ENCODE results near the gene ZNF319. TPM values are rescaled to one million over a fixed set of nuclear protein-coding genes. Genes with fewer than 3 reads are reported as not detected.

Gene ZNF319
- total RNA-seq, 1 experiment from 2014 or later = 5.5 TPM

GRCh38 chr16:58036943-58037342, 36.5 kb upstream of the ZNF319 start (continued):
- TF ChIP-seq, protein P1, sequence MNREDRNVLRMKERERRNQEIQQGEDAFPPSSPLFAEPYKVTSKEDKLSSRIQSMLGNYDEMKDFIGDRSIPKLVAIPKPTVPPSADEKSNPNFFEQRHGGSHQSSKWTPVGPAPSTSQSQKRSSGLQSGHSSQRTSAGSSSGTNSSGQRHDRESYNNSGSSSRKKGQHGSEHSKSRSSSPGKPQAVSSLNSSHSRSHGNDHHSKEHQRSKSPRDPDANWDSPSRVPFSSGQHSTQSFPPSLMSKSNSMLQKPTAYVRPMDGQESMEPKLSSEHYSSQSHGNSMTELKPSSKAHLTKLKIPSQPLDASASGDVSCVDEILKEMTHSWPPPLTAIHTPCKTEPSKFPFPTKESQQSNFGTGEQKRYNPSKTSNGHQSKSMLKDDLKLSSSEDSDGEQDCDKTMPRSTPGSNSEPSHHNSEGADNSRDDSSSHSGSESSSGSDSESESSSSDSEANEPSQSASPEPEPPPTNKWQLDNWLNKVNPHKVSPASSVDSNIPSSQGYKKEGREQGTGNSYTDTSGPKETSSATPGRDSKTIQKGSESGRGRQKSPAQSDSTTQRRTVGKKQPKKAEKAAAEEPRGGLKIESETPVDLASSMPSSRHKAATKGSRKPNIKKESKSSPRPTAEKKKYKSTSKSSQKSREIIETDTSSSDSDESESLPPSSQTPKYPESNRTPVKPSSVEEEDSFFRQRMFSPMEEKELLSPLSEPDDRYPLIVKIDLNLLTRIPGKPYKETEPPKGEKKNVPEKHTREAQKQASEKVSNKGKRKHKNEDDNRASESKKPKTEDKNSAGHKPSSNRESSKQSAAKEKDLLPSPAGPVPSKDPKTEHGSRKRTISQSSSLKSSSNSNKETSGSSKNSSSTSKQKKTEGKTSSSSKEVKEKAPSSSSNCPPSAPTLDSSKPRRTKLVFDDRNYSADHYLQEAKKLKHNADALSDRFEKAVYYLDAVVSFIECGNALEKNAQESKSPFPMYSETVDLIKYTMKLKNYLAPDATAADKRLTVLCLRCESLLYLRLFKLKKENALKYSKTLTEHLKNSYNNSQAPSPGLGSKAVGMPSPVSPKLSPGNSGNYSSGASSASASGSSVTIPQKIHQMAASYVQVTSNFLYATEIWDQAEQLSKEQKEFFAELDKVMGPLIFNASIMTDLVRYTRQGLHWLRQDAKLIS (CRISPR knock-in tag; IDR thresholded peaks at IDR 0.05; ENCODE audit: borderline replicate concordance) = no peak
- TF ChIP-seq SMAD4 (CRISPR knock-in tag; IDR thresholded peaks at IDR 0.05) (no peak), CBFB (CRISPR knock-in tag; IDR thresholded peaks at IDR 0.05; ENCODE audit: low read depth) (no peak), ZNF423 (CRISPR knock-in tag; IDR thresholded peaks at IDR 0.05) (no peak)
- TF ChIP-seq, protein P2, sequence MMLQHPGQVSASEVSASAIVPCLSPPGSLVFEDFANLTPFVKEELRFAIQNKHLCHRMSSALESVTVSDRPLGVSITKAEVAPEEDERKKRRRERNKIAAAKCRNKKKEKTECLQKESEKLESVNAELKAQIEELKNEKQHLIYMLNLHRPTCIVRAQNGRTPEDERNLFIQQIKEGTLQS (CRISPR knock-in tag; conservative IDR thresholded peaks at IDR 0.05) = no peak

DNA sequence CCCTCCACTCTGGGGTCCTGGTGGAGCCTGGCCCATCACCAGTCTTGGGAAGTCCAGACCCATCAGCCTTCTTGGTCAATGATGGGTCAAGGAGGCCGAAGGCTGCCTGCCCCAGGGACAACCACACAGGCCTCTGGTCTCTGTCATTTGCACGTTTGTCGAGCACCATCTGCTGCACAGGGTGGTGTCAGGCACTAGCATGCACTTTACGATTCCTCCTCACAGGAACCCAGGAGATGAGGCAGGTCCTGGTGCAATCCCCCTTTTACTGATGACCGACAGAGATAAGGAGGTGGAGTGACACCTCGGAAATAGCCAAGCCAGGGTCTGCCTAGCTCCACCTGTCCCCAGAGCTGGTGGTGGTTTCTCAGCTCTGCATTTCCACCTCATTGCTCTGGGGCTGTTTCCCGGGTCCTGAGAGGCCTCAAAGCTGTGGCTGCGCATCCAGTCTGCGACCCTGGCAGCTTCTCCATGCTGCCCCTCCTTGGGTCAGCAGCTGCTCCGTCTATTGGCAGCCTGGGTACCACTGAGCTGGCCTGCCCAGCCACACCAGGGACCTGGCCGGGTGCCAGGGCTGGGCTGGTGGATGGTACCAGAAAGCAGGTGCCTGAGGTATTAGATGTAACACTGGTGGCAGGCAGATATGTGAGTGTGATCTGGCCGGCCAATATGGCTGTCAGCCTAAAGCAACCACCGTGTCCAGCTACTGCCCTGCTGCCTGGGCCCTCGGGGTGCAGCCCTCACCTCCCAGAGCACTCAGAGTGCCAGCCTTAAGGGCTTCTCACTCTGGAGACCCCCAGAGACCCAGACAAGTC, 35.1 kb upstream of the ZNF319 start:
- ChIA-PET CTCF (interaction anchor here (0.6 to 2.5 kb wide), 6 partner anchors 17 to 188 kb away, joined by 3 to 24 read pairs (median 4); partner anchors contain the start of gene CFAP20), POLR2A (no interaction called here)
- no peak overlapping the region for H3K4me3 Mint-ChIP-seq
- ATAC-seq (no peak), DNase-seq (ENCODE audit: low spot score) (no peak)
- H3K9me3 Mint-ChIP-seq = no peaks in the 10 kb centered on the region
- no peaks in the 10 kb centered on the region for H3K27me3 Mint-ChIP-seq (ENCODE audit: low read depth)
- peaks cover 14% of the 10 kb centered on the region for H3K4me1 Mint-ChIP-seq
- no peak overlapping the region for H3K27ac Mint-ChIP-seq
- peaks cover 33% of the 10 kb centered on the region for H3K36me3 Mint-ChIP-seq
- TF ChIP-seq CTCF (IDR thresholded peaks at IDR 0.05) = no peak
- TF ChIP-seq ZNF219 (CRISPR knock-in tag; IDR thresholded peaks at IDR 0.05; ENCODE audit: borderline replicate concordance) = no peak
- no peak for TF ChIP-seq ATF2 (CRISPR knock-in tag; IDR thresholded peaks at IDR 0.05; ENCODE audit: borderline replicate concordance, low read depth)
- no peak for TF ChIP-seq RELA (CRISPR knock-in tag; IDR thresholded peaks at IDR 0.05; ENCODE audit: borderline replicate concordance)
- TF ChIP-seq NFE2L1 (CRISPR knock-in tag; IDR thresholded peaks at IDR 0.05) = no peak
- no peak for TF ChIP-seq ELF4 (CRISPR knock-in tag; IDR thresholded peaks at IDR 0.05; ENCODE audit: low read depth)
- TF ChIP-seq FOXP1 (CRISPR knock-in tag; IDR thresholded peaks at IDR 0.05; ENCODE audit: borderline replicate concordance) = no peak
- no peak for TF ChIP-seq HMGXB4 (CRISPR knock-in tag; IDR thresholded peaks at IDR 0.05)
- TF ChIP-seq TP53 (CRISPR knock-in tag; IDR thresholded peaks at IDR 0.05) = no peak
- TF ChIP-seq, protein P3, sequence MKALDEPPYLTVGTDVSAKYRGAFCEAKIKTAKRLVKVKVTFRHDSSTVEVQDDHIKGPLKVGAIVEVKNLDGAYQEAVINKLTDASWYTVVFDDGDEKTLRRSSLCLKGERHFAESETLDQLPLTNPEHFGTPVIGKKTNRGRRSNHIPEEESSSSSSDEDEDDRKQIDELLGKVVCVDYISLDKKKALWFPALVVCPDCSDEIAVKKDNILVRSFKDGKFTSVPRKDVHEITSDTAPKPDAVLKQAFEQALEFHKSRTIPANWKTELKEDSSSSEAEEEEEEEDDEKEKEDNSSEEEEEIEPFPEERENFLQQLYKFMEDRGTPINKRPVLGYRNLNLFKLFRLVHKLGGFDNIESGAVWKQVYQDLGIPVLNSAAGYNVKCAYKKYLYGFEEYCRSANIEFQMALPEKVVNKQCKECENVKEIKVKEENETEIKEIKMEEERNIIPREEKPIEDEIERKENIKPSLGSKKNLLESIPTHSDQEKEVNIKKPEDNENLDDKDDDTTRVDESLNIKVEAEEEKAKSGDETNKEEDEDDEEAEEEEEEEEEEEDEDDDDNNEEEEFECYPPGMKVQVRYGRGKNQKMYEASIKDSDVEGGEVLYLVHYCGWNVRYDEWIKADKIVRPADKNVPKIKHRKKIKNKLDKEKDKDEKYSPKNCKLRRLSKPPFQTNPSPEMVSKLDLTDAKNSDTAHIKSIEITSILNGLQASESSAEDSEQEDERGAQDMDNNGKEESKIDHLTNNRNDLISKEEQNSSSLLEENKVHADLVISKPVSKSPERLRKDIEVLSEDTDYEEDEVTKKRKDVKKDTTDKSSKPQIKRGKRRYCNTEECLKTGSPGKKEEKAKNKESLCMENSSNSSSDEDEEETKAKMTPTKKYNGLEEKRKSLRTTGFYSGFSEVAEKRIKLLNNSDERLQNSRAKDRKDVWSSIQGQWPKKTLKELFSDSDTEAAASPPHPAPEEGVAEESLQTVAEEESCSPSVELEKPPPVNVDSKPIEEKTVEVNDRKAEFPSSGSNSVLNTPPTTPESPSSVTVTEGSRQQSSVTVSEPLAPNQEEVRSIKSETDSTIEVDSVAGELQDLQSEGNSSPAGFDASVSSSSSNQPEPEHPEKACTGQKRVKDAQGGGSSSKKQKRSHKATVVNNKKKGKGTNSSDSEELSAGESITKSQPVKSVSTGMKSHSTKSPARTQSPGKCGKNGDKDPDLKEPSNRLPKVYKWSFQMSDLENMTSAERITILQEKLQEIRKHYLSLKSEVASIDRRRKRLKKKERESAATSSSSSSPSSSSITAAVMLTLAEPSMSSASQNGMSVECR (CRISPR knock-in tag; IDR thresholded peaks at IDR 0.05; ENCODE audit: borderline replicate concordance) = no peak
- TF ChIP-seq IRF2 (CRISPR knock-in tag; IDR thresholded peaks at IDR 0.05; ENCODE audit: borderline replicate concordance, low read depth) = no peak
- no peak for TF ChIP-seq RORB (CRISPR knock-in tag; IDR thresholded peaks at IDR 0.05)
- no peak for TF ChIP-seq ETV6 (CRISPR knock-in tag; IDR thresholded peaks at IDR 0.05)
- no peak for TF ChIP-seq ESRRA (CRISPR knock-in tag; IDR thresholded peaks at IDR 0.05; ENCODE audit: borderline replicate concordance)
- no peak for TF ChIP-seq NR2C2 (CRISPR knock-in tag; IDR thresholded peaks at IDR 0.05)
